Measurements from ENCODE around the gene UBTD2.
"Not testable (repeated sequence)": the region's sequence is repeated elsewhere in the genome, so short reads cannot be mapped to it uniquely, and the experiment has no call there.

The UBTD2 gene

DNA sequence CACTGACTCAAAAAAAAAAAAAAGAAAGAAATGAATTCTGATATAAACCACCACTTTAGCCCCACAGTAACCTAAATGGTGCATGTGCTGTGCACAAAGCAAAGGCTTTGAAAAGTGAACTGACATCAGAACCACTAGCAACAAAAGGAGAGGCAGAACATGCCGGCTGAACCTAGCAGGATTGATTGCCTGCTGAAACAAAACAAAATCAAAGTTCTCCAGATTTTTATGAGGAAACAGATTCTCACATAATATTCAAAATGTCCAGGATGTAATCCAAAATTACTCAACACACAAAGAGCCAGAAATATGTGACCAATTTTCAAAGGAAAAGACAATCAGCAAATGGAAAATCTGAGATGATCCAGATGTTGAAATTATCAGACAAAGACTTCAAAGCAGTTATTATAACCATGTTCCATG is 37.9 kb downstream of the UBTD2 start:
- DNase-seq, result peak; percentile 8

DNA sequence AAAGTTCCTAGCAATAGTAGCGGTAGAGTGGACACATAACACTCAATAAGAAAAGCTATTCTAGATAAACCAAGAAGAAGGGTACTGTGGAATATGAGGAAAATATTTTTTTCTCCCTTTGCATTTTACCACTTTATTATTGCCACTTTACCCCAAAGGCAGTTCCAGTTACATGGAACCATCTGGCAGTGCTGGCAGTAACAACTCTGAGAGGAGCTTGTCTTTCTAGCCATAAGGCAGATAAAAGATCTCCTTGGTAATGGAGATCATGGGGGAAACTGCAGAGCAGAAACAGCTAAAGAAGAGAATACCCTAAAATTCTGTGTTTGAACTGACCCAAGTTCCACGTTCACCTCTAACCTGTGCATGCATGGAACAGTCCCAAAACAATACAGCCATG is 38.5 kb downstream of the UBTD2 start:
- no peak for DNase-seq

DNA sequence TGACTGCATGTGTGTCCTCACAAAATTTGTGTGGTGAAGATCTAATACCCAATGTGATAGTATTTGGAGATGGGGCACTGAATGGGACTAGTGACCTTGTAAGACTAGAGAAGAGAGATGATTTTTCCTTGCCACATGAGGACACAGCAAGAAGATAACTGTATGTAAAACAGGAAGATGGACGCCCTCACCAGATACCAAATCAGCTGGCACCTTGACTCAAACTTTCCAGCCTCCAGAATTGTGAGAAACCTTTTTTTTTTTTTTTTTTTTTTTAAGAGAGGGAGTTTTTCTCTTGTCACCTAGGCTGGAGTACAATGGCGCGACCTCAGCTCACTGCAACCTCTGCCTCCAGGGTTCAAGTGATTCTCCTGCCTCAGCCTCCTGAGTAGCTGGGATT is 40.3 kb downstream of the UBTD2 start:
- DNase-seq, result no peak

DNA sequence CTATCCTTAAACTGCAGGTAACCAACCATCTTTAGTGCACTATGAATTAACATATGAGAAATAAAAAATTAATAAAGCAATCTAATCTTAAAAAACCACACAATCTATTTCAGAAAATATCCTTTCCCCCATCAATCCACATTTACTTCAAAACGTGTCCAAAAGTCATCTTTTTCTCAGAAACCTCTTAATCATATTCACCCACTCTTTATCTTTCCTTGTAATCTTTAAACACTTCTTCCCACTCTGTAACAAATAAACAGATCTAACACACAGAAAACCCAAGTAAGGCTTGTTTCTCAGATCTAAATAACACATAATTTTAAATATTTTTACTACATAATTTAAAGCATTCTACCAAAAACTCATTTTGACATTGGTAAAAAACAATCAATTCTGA is 45.2 kb downstream of the UBTD2 start:
- no peak for DNase-seq

DNA sequence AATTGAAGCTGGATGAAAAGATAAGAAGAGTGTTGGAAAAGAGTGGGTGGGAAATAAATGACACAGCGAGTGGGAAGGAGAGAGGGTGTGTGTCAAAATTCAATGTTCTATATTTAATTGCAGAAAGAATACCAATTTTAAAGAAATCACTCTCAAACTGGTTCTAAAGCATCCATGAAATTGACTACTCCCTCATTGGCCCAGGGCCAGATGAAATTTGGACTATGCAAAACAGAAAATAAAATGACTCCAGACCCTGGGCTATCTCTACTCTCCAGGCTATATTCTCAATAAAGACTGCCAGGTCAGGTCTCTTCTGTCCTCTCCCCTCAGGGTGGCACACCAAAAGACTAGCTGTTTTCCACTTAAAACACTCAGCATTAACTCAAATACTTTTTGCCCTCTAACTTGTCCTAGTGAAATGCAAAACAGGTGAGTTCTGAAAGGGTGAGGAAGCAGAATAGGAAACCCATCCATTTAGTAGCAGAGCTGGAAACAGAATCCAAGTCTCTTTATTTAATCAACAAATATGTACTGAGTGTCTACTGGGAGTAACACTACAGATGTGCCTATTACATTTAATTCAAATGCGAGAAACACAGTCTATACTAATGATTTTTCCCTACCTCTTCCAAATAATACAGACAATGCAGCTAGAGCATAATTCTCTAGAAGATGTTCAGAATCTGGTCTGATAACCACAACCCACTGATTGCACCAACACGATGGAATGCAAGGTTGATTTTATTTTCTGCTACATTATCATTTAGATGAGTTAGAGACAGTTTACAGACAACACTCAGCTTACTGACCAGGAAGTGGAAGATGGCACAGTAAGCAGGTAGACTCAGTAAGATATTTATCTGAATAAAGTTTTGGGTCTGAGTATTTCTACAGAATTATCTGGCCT is 47.5 kb downstream of the UBTD2 start:
- DNase-seq, result no peak

DNA sequence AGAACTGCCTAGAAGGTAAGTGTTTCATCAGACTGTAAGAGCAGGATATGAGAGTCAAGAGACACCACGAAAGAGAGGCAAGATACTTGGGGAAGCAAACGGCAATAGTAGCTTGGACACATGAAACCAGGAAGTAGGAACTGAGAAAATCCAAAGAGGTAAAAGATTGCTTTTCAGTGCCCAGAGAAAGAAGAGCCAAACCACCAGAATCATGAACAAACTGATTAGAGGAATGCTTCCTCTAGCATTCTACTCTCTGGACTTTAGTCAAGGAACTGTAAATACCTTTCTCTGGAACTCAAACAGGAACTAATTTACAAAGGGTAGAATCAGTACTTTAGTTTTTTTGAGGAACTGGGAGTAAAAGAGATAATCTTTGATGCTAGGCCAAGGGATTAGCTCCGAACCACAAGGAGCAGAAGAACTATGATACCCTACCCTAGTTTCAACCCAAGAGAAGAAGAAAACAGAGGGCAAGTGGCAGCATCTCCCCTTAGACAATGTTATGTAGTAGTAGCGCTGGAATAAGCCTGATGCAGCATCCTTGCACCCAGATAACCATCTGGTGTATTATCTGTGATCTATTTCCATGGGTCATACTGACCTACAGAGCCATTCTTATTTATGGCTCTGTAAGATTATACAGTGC is 48.3 kb downstream of the UBTD2 start:
- no peak for DNase-seq

DNA sequence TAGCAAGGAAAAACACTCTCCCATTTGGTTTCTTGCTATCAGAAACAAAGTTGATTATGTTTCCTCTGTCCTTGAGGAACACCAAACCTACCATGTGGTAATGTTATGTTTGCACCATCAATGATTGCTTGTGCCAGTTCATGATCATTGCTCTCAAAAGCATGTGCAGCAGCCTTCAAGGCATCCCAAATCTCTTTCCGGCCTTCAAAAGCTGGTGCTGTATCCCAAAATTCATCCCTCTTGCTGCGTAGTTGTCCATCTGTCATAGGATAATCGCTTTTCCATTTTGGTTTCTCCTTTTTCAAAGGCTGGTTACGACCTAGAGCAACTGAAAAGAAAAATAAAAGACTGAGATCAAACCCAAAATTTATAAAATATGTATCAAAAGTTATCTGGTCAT is 49.5 kb downstream of the UBTD2 start:
- DNase-seq, result no peak

DNA sequence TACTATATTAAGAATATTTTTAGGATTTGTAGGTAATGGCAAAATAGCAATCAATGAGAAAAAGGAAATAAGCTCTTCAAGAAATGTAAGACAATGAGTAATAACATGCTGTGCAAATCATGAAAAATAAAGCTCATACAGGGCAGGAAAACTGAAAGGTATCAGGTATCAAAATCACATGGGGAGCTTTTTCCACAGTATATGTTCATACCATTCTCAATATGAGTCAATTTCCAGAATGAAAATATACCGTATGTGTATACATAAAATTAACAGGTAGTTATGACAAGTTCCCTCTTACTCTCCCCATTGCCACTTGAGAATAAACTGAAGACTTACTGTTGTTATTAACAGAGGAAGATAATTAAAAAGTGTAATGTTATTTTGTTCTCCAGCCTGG is 53.7 kb downstream of the UBTD2 start:
- DNase-seq, result no peak

DNA sequence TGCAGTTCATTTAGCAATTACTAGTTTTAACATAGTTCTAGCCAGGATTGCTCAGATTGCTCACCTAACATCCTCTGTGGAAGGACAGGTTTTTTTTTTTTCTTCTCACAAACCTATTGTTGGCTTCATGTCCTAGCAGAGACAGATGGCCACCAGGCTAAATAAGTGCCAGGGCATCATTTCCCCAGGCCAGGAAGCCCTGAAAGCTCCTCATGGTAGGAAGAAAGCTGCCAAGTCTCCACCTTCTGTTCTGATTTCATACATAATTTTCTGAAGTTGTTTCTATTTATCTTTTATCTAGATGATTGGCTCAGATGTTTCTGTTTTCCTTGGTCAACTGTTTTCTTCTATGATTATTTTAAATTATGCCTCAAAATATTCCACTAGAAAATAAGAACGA is 58.6 kb downstream of the UBTD2 start:
- no peak for DNase-seq

DNA sequence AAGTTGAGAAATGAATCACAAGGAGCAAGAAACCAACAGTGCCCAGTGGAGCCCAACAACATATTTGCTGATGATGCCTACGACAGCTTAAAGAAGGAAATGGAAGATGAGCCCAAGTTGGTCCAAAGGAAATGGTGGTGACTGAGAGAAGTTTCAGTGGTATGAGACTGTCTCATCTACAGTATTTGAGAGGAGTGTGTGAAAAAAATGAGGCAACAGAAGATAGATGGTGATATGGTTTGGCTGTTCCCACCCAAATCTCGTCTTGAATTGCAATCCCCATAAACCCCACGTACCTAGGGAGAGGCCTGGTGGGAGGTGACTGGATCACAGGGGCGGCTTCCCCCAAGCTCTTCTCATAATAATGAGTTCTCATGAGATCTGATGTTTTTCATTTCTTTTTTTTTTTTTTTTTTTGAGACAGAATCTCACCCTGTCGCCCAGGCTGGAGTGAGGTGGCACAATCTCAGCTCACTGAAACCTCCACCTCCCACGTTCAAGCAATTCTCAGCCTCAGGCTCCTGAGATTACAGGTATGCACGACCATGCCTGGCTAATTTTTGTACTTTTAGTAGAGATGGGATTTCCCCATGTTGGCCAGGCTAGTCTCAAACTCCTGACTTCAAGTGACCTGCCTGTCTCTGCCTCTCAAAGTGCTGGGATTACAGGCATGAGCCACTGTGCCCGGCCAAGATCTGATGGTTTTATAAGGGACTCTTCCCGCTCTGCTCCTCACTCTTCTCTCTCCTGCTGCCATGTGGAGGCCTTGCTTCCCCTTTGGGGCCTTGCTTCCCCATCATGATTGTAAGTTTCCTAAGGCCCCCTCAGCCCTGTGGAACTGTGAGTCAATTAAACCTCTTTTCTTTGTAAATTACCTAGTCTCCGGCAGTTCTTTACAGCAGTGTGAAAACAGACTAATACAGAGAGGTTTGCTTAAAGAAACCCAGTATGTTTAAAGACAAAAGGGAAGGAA is 59.4 kb downstream of the UBTD2 start:
- no peak for DNase-seq

DNA sequence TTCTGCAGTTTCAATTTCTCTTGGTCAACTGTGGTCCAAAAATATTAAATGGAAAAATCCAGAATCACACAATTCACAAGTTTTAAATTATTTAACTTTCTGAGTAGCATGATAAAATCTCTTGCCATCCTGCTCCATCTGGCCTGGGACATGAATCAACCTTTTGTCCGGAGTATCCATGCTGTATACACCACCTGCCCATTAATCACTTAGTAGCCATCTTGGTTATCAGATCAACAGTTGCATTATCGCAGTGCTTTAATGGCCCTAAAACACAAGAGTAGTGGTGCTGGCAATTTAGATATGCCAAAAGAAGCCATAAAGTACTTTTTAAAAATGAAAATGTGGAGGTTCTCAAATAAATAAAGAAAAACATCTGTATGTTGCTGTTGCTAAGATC is 64.3 kb downstream of the UBTD2 start:
- no peak for DNase-seq

DNA sequence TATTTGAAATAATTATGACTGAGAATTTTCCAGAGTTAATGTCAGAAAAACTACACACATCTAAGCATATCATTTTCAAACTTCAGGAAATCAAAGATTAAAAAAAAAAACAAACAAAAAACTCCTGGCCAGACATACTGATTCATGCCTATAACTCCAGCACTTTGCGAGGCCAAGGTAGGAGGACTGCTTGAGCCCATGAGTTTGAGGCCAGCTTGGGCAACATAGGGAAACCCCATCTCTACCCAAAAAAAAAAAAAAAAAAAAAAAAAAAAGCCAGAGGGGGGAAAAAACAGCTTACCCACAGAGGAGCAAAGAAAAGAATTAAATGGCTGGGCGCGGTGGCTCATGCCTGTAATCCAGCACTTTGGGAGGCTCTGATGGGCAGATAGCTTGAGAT is 67.2 kb downstream of the UBTD2 start:
- no peak for DNase-seq

DNA sequence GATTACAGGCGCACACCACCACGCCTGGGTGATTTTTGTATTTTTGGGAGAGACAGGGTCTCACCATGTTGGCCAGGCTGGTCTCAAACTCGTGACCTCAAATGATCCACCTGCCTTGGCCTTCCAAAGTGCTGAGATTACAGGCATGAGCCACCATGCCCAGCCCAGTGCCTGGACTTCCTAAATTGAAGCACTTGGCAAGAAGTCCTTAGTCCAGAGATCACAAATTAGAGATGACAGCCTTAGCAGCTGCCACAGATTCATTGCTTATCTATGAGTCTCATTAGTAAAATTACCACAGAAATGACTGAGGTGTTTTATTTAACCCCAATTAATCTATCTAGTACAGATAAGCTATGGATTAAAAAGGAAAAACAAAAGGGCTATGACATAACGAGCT is 70.4 kb downstream of the UBTD2 start:
- DNase-seq, result no peak

DNA sequence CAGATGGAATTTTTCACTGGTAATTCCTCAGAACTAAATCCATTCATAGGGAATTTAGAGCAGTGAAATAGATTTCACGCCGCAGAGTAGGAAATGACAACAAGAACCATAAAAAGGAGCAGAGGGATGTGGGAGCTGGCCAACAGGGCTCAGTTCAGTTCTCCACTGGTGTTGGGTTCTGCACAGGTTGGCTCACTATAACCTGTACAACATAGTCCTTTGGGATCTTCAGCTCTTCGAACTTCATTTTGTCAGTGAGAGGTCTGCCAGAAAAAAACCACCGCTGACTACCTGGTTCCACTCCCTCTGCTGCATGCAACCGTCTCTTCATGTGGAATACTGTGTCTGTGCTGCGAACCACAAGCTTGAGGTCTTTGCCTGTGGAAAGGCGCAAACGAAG is 71.9 kb downstream of the UBTD2 start:
- DNase-seq, result no peak

DNA sequence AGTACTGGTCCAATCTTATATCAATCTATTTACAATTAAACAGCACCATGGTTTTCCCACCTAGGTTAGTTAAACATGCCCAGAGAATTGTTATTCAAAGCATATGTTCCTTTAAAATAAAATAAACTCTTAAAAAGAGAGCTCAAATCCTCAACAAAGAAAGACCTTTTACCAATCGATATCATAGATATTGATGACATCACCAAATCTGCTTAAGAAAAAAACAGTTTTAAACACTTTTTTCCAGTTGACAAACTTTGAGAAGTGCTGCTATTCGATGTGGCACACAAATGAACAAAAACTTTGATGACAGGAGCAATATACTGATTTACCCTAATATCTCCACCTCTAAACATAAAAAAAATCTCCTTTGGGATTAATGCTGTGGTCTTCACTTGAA is 73.8 kb downstream of the UBTD2 start:
- DNase-seq, result no peak

DNA sequence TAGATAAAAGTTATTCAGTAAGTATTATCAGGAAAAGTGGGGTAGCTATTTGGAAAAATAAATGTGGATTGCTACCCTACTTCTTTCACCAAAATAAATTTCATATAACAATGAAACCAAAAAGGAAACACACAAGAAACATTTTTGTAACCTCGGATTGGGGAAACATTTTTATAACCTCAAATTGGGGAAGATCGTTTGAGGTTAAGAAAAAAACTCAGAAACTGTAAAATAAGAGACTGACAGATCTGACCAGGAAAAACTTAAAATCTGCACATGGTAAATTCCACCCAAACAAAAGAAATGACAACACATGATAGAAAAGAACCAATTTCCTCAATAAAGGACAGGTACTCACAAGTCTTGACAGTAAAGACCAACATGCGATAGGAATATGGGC is 76.1 kb downstream of the UBTD2 start:
- no peak for DNase-seq

DNA sequence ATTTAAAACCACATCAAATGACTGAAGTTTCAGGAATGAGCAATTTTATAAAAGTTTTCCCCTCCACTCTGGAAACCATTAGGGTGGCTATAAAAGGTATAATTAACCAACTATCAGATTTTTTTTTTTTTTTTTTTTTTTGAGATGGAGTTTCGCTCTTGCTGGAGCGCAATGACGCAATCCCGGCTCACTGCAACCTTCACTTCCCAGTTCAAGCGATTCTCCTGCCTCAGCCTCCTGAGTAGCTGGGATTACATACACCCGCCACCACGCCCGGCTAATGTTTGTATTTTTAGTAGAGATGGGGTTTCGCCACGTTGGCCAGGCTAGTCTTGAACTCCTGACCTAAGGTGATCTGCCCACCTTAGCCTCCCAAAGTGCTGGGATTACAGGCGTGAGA is 77.6 kb downstream of the UBTD2 start:
- not testable (repeated sequence) for DNase-seq

DNA sequence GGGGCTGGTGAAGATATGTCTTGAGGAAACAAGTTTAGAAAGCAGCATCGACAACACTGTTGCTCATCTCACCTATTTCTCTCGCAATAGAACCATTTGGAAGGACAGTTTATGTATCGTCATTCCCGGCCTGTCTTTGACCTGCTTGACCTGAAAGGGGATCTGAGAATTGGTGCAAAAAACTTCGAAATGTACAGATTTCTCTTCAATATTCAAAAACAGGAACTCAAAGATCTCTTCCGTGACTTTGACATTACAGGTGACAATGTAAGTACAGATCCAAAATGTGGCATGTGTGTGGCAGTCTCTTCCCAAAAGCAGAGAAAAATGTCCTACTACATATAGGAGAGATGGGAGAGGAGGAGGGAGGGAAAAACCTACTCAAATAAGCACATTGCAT is 83.1 kb downstream of the UBTD2 start:
- DNase-seq, result no peak

DNA sequence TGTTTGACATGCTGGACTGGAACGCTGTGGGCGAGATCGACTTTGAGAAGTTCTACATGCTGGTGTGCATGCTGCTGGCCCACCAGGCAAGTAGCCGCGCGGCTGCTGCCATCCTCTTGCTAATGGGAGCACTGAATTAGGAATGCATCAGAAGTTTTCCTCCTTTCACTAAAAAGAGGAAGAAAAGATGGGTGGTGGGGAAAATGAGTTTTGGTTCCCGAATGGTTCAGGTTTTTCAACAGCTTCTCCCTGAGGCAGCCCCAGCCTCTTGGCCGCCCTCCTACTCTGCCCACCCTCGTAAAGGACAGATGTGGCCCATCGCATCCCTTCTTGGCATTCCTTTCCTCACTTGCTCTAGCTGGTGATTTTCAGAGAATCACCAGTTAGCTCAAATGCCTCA is 84.1 kb downstream of the UBTD2 start:
- DNase-seq, result no peak

DNA sequence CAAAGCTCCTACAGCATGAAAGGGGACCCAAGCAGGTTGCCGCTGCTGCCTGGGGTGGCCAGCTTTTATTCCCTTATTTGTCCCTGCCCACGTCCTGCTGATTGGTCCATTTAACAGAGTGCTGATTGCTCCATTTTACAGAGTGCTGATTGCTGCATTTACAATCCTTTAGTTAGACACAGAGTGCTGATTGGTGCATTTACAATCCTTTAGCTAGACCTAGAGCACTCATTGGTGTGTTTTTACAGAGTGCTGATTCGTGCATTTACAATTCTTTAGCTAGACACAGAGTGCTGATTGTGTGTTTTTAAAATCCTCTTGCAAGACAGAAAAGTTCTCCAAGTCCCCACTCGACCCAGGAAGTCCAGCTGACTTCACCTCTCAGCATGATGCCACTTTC is 85.8 kb downstream of the UBTD2 start:
- not testable (repeated sequence) for DNase-seq

DNA sequence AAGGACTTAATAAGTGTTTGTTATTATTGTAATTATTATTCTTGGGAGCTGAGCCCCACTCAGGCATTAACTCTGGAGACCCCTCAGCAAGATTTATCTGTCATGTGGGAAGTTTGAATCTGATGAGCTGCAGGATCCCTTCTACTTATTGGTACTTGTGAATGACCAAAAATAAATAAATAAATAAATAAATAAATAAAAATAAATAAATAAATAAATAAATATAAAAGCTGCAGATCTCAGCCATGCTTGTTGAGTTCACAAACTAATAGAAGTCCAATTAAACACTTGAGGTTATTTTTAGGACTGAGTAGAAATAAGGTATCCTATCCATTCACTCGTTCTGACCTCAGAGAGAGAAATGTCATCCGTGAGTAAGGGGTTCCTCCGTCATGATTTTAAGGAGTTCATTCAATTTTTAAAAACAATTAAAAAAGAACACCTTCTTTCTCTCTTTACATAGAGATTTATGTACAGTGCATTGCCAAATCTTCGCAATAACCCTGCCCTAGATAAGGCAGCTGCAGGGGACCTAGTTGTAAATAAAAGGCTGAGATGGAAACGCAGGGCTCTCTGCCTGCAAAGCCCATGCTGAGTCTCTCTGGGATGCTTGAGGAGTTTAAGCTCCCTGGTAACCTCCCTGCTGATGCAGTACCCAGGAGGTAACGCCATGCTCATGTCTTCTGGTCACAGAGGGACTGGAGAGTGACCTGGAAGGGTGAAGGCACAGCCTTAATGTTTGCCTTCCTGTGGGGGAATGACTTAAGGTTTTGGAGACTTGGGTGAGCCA is 88.4 kb downstream of the UBTD2 start:
- no peak for DNase-seq

DNA sequence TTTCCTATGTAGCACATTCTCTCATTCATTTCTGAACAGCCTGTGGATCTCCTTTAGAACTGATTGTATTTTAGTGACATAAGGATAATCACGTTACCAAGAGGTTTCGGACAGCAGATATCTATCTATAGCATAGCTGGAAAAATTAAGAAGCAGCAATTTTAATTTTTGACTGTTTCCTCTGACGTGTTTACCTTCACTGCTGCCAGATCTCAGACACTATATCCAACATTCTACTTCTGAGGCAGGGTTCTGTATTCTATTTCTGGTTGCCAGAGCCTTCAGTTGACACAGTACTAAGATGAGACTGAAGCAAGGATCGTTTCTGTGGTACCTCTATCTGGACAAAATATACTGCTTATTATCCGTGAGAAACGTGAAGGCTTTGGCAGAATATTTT is 89.7 kb downstream of the UBTD2 start, which contains the start of gene EFCAB9:
Gene EFCAB9, plus strand, starts transcription at position 301 of the 400 bp plus-strand sequence. Its CDS starts 1 bp downstream, at position 302.
- no peak for DNase-seq
